WTC11 (cell line): ENCODE data around the gene VEZT. TPM values are rescaled to one million over a fixed set of nuclear protein-coding genes. Genes with fewer than 3 reads are reported as not detected.
A peak's percentile ranks its signal among the peaks of the same experiment; 100 is the strongest.

Experiments used
- ATAC-seq: fragments of 200-7000 bp; cut with Tn5 transposase; 2 replicates; pipeline ENCODE4 v1.10.0; 2021; ENCODE audit warnings: mild to moderate bottlenecking, moderate library complexity
- CTCF ChIA-PET: fragments of 300-600 bp; sonication (Branson Sonifier 250); formaldehyde crosslinking; loops from one replicate; lab custom pipeline; 2021; ENCODE audit warnings: antibody characterized with exemption; lab: Charles Lee
- POLR2A ChIA-PET: fragments of 350-600 bp; sonication (Branson Sonifier 250); formaldehyde crosslinking; loops from one replicate; lab custom pipeline; 2021; ENCODE audit warnings: antibody characterized with exemption; lab: Charles Lee
- DNase-seq: peaks from one replicate; pipeline ENCODE4 v3.0.0; 2021; ENCODE audit warnings: low spot score
- H3K27ac Mint-ChIP-seq: 2 replicates; pipeline ENCODE4 v1.8.0; 2021; ENCODE audit warnings: mixed read lengths
- H3K27me3 Mint-ChIP-seq: 2 replicates; pipeline ENCODE4 v1.8.0; 2021; ENCODE audit warnings: low read depth, mild to moderate bottlenecking, moderate library complexity, mixed read lengths
- H3K36me3 Mint-ChIP-seq: 2 replicates; pipeline ENCODE4 v1.8.0; 2021; ENCODE audit warnings: mixed read lengths
- H3K4me1 Mint-ChIP-seq: 2 replicates; pipeline ENCODE4 v1.8.0; 2022; ENCODE audit warnings: mixed read lengths
- H3K4me3 Mint-ChIP-seq: 2 replicates; pipeline ENCODE4 v1.8.0; 2021; ENCODE audit warnings: mild to moderate bottlenecking, moderate library complexity, mixed read lengths
- H3K9me3 Mint-ChIP-seq: 2 replicates; pipeline ENCODE4 v1.8.0; 2021; ENCODE audit warnings: mixed read lengths
- CREM ChIP-seq: sonication (generic); formaldehyde crosslinking; IDR thresholded peaks from 2 replicates; pipeline ENCODE4 v1.8.1; 2022; ENCODE audit warnings: mild to moderate bottlenecking, missing genetic modification reagents, moderate library complexity
- FOXK1 ChIP-seq: sonication (generic); formaldehyde crosslinking; IDR thresholded peaks from 2 replicates; pipeline ENCODE4 v1.8.0; 2022; ENCODE audit warnings: mild to moderate bottlenecking, moderate library complexity, missing genetic modification reagents
- FOXP1 ChIP-seq: sonication (generic); formaldehyde crosslinking; IDR thresholded peaks from 2 replicates; pipeline ENCODE4 v1.8.0; 2022; ENCODE audit warnings: missing genetic modification reagents, mild to moderate bottlenecking, moderate library complexity, borderline replicate concordance
- GRHL2 ChIP-seq: fragments of 250-450 bp; sonication (Bioruptor Pico); IDR thresholded peaks from 2 replicates; pipeline ENCODE4 v1.8.0; 2022; ENCODE audit warnings: mild to moderate bottlenecking, moderate library complexity; ENCODE audit not compliant: insufficient replicate concordance, severe bottlenecking
- GTF2I ChIP-seq: fragments of 250-450 bp; sonication (Bioruptor Pico); conservative IDR thresholded peaks from 2 replicates; pipeline ENCODE4 v1.4.0; 2021; ENCODE audit warnings: mild to moderate bottlenecking
- JAZF1 ChIP-seq: fragments of 250-450 bp; sonication (Bioruptor Pico); IDR thresholded peaks from 2 replicates; pipeline ENCODE4 v1.9.0; 2021; ENCODE audit warnings: moderate library complexity, mild to moderate bottlenecking, inconsistent platforms
- KAT7 ChIP-seq: sonication (generic); formaldehyde crosslinking; IDR thresholded peaks from 2 replicates; pipeline ENCODE4 v1.8.1; 2023; ENCODE audit warnings: missing genetic modification reagents, mild to moderate bottlenecking, borderline replicate concordance
- NFE2L1 ChIP-seq: sonication (generic); formaldehyde crosslinking; IDR thresholded peaks from 2 replicates; pipeline ENCODE4 v1.8.1; 2023; ENCODE audit warnings: missing genetic modification reagents
- NR1H2 ChIP-seq: sonication (generic); formaldehyde crosslinking; IDR thresholded peaks from 2 replicates; pipeline ENCODE4 v1.9.0; 2021; ENCODE audit warnings: mild to moderate bottlenecking, moderate library complexity, missing genetic modification reagents
- ZNF121 ChIP-seq: sonication (generic); formaldehyde crosslinking; IDR thresholded peaks from 2 replicates; pipeline ENCODE4 v1.8.0; 2023; ENCODE audit warnings: missing genetic modification reagents
- ZNF138 ChIP-seq: sonication (generic); formaldehyde crosslinking; conservative IDR thresholded peaks from 2 replicates; pipeline ENCODE4 v1.8.1; 2022; ENCODE audit warnings: mild to moderate bottlenecking, moderate library complexity, missing genetic modification reagents
- ZNF423 ChIP-seq: fragments of 250-450 bp; sonication (Bioruptor Pico); IDR thresholded peaks from 2 replicates; pipeline ENCODE4 v2.1.2; 2022; ENCODE audit warnings: mild to moderate bottlenecking, moderate library complexity
- total RNA-seq: library from RNA; stranded (reverse); gene quantifications from 3 replicates; pipeline ENCODE4 v1.2.3, GENCODE V29; 2021
- TF ChIP-seq, protein P1 (sequence below): sonication (generic); formaldehyde crosslinking; IDR thresholded peaks from 2 replicates; pipeline ENCODE4 v1.8.1; 2022; ENCODE audit warnings: mild to moderate bottlenecking, moderate library complexity, missing genetic modification reagents
- TF ChIP-seq, protein P2 (sequence below): fragments of 250-450 bp; sonication (Bioruptor Pico); IDR thresholded peaks from 2 replicates; pipeline ENCODE4 v1.9.0; 2021; ENCODE audit warnings: mild to moderate bottlenecking
- TF ChIP-seq, protein P3 (sequence below): sonication (generic); formaldehyde crosslinking; IDR thresholded peaks from 2 replicates; pipeline ENCODE4 v1.8.0; 2022; ENCODE audit warnings: missing genetic modification reagents
- TF ChIP-seq, protein P4 (sequence below): sonication (generic); formaldehyde crosslinking; IDR thresholded peaks from 2 replicates; pipeline ENCODE4 v1.8.1; 2023; ENCODE audit warnings: mild to moderate bottlenecking, missing genetic modification reagents
- TF ChIP-seq, protein P5 (sequence below): sonication (generic); formaldehyde crosslinking; IDR thresholded peaks from 2 replicates; pipeline ENCODE4 v1.8.0; 2022; ENCODE audit warnings: mild to moderate bottlenecking, missing genetic modification reagents

The VEZT gene
- total RNA-seq, 1 experiment from 2014 or later, result 54.5 TPM

DNA sequence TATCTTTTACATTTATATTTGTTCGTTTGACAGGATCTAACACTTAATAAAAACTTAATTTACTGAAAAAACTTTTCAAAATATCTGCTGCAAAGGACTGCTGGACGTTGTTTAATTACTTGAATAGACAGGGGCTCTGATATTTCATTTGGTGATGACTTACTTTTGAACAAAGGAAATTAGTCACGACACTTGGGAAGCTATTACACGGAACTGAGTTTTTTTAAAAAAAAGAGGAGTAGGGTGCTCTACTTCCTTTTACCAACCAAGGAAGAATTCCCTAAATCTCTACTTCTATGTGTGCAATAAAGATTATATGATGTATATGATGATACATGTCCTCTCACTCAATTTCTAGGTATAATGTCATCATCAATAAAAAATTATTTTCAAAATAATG, 5.0 kb upstream of the VEZT start:
- Mint-ChIP-seq H3K27me3 (no peaks in the 10 kb centered on the region), H3K4me1 (peaks cover 59% of the 10 kb centered on the region), H3K27ac (no peak overlapping the region), H3K36me3 (peaks cover 17% of the 10 kb centered on the region), H3K4me3 (no peak overlapping the region), H3K9me3 (no peaks in the 10 kb centered on the region)
- DNase-seq, result no peak
- no peak for ATAC-seq
- CTCF ChIA-PET, result interaction anchor here (0.6 kb wide), 1 partner anchor 31 kb away, joined by 3 read pairs; no protein-coding TSS in a partner anchor
- TF ChIP-seq FOXK1 (CRISPR knock-in tag) (no peak), ZNF121 (CRISPR knock-in tag) (no peak), CREM (no peak), NR1H2 (no peak), ZNF138 (no peak), GRHL2 (CRISPR knock-in tag) (no peak), NFE2L1 (CRISPR knock-in tag) (no peak), JAZF1 (no peak), GTF2I (CRISPR knock-in tag) (no peak), FOXP1 (CRISPR knock-in tag) (no peak), KAT7 (CRISPR knock-in tag) (no peak)
- TF ChIP-seq, protein P1, sequence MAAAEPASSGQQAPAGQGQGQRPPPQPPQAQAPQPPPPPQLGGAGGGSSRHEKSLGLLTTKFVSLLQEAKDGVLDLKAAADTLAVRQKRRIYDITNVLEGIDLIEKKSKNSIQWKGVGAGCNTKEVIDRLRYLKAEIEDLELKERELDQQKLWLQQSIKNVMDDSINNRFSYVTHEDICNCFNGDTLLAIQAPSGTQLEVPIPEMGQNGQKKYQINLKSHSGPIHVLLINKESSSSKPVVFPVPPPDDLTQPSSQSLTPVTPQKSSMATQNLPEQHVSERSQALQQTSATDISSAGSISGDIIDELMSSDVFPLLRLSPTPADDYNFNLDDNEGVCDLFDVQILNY, result no peak
- TF ChIP-seq, protein P2, sequence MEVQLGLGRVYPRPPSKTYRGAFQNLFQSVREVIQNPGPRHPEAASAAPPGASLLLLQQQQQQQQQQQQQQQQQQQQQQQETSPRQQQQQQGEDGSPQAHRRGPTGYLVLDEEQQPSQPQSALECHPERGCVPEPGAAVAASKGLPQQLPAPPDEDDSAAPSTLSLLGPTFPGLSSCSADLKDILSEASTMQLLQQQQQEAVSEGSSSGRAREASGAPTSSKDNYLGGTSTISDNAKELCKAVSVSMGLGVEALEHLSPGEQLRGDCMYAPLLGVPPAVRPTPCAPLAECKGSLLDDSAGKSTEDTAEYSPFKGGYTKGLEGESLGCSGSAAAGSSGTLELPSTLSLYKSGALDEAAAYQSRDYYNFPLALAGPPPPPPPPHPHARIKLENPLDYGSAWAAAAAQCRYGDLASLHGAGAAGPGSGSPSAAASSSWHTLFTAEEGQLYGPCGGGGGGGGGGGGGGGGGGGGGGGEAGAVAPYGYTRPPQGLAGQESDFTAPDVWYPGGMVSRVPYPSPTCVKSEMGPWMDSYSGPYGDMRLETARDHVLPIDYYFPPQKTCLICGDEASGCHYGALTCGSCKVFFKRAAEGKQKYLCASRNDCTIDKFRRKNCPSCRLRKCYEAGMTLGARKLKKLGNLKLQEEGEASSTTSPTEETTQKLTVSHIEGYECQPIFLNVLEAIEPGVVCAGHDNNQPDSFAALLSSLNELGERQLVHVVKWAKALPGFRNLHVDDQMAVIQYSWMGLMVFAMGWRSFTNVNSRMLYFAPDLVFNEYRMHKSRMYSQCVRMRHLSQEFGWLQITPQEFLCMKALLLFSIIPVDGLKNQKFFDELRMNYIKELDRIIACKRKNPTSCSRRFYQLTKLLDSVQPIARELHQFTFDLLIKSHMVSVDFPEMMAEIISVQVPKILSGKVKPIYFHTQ, result no peak
- TF ChIP-seq, protein P3, sequence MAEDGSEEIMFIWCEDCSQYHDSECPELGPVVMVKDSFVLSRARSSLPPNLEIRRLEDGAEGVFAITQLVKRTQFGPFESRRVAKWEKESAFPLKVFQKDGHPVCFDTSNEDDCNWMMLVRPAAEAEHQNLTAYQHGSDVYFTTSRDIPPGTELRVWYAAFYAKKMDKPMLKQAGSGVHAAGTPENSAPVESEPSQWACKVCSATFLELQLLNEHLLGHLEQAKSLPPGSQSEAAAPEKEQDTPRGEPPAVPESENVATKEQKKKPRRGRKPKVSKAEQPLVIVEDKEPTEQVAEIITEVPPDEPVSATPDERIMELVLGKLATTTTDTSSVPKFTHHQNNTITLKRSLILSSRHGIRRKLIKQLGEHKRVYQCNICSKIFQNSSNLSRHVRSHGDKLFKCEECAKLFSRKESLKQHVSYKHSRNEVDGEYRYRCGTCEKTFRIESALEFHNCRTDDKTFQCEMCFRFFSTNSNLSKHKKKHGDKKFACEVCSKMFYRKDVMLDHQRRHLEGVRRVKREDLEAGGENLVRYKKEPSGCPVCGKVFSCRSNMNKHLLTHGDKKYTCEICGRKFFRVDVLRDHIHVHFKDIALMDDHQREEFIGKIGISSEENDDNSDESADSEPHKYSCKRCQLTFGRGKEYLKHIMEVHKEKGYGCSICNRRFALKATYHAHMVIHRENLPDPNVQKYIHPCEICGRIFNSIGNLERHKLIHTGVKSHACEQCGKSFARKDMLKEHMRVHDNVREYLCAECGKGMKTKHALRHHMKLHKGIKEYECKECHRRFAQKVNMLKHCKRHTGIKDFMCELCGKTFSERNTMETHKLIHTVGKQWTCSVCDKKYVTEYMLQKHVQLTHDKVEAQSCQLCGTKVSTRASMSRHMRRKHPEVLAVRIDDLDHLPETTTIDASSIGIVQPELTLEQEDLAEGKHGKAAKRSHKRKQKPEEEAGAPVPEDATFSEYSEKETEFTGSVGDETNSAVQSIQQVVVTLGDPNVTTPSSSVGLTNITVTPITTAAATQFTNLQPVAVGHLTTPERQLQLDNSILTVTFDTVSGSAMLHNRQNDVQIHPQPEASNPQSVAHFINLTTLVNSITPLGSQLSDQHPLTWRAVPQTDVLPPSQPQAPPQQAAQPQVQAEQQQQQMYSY, result no peak
- TF ChIP-seq, protein P4, sequence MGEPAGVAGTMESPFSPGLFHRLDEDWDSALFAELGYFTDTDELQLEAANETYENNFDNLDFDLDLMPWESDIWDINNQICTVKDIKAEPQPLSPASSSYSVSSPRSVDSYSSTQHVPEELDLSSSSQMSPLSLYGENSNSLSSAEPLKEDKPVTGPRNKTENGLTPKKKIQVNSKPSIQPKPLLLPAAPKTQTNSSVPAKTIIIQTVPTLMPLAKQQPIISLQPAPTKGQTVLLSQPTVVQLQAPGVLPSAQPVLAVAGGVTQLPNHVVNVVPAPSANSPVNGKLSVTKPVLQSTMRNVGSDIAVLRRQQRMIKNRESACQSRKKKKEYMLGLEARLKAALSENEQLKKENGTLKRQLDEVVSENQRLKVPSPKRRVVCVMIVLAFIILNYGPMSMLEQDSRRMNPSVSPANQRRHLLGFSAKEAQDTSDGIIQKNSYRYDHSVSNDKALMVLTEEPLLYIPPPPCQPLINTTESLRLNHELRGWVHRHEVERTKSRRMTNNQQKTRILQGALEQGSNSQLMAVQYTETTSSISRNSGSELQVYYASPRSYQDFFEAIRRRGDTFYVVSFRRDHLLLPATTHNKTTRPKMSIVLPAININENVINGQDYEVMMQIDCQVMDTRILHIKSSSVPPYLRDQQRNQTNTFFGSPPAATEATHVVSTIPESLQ (CRISPR knock-in tag), result no peak
- POLR2A ChIA-PET, result no interaction called here

DNA sequence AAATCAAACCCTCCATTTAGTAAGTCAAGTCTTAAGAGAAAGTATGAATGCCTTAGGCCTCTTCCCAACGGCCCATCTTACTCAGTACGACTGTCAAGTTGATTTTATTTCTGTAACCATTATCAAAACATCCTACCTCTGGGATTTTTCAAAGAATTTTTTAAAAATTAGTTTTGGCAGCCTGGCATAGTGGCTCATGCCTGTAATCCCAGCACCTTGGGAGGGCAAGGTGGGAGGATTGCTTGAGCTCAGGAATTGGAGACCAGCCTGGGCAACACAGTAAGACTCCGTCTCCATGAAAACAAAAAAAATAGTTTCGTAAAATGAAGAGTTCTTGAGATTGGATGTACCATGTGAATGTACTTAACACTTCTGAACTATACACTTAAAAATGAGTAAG, 4.5 kb upstream of the VEZT start:
- H3K36me3 Mint-ChIP-seq, result peaks cover 17% of the 10 kb centered on the region
- no peaks in the 10 kb centered on the region for H3K27me3 Mint-ChIP-seq
- ATAC-seq (no peak), DNase-seq (no peak)
- ChIA-PET CTCF (interaction anchor here (0.6 kb wide), 1 partner anchor 30 kb away, joined by 3 read pairs; no protein-coding TSS in a partner anchor), POLR2A (no interaction called here)
- 0 out of 2 replicates have a peak overlapping the region, but pooled peaks have one; percentile 82 for H3K27ac Mint-ChIP-seq
- TF ChIP-seq ZNF423 (no peak), ZNF121 (CRISPR knock-in tag) (peak; percentile 88)
- TF ChIP-seq, protein P5, sequence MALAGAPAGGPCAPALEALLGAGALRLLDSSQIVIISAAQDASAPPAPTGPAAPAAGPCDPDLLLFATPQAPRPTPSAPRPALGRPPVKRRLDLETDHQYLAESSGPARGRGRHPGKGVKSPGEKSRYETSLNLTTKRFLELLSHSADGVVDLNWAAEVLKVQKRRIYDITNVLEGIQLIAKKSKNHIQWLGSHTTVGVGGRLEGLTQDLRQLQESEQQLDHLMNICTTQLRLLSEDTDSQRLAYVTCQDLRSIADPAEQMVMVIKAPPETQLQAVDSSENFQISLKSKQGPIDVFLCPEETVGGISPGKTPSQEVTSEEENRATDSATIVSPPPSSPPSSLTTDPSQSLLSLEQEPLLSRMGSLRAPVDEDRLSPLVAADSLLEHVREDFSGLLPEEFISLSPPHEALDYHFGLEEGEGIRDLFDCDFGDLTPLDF (CRISPR knock-in tag), result no peak
- H3K4me1 Mint-ChIP-seq, result peaks cover 55% of the 10 kb centered on the region
- H3K9me3 Mint-ChIP-seq, result no peaks in the 10 kb centered on the region
- no peak overlapping the region for H3K4me3 Mint-ChIP-seq
